Measurements from ENCODE around the gene TEX53. TPM values are rescaled to one million over a fixed set of nuclear protein-coding genes. Genes with fewer than 3 reads are reported as not detected.

The TEX53 gene
- polyA plus RNA-seq, 1 of the 3 experiments (the other 2 are of a cell fraction): not detected

DNA sequence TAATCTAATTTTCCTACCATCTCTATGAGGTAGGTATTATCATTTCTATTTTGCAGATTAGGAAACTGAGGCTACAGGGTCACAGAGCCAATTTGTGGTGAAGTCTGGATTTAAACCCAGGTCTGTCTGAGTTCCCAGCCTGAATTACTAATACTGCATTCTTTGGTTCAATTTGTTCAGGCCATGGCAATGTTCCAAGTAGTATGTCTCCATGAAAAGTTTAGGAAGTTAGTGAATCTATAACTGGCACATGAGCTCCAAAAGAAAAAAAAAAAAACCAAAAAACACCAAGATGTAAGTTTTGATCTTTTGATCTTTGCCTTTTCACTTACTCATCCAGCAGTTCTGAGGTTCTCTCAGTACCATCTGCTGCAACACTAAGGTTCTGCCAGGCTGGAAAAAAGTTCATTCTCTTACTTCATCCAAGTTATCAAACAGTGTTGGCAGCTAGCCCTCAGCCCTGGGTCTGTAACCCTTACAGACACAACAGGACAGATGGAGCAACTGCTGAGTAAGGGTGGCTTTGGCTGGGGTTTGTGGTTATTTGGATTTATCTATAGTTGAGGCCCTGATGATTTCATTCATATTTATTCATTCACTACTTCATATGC, 50.9 kb downstream of the TEX53 start:
- no peaks in the 10 kb centered on the region for H3K79me2 ChIP-seq (ENCODE audit: insufficient read depth)
- peaks cover 6% of the 10 kb centered on the region for H3F3A ChIP-seq (replicated peaks; ENCODE audit: insufficient read depth)
- H3K4me1 ChIP-seq (ENCODE audit: control insufficient read depth in 1 of 2, insufficient read depth in 2 of 2, low read depth in 1 of 2, low read length in 1 of 2): peaks cover 4 to 6% of the 10 kb centered on the region in 2 experiments; a peak in 1 of 4 replicates
- TF ChIP-seq RFX5 (IDR thresholded peaks at IDR 0.05; ENCODE audit: low read length): no peak
- TF ChIP-seq CTCF (IDR thresholded peaks at IDR 0.05): no peak
- TF ChIP-seq GABPA (IDR thresholded peaks at IDR 0.05; ENCODE audit: low read depth): no peak
- peak; percentile 17; the same call in 1 of the 2 replicates for TF ChIP-seq TCF12 (IDR thresholded peaks at IDR 0.05)
- no peak overlapping the region for H3K4me2 ChIP-seq
- ChIA-PET CTCF (interaction anchor here (1.2 kb wide), 1 partner anchor 408 kb away, joined by 3 read pairs; no protein-coding TSS in a partner anchor), POLR2A (no interaction called here)
- H2AFZ ChIP-seq (ENCODE audit: low read depth): no peak overlapping the region
- H3K4me3 ChIP-seq (ENCODE audit: low read depth in 2 of 2, low read length in 1 of 2): no peak overlapping the region
- no peak overlapping the region for H3K9ac ChIP-seq
- no peaks in the 10 kb centered on the region for H4K20me1 ChIP-seq (ENCODE audit: insufficient read depth)
- peaks cover 3% of the 10 kb centered on the region; the same call in 1 of the 2 replicates for H3K9me3 ChIP-seq
- no peaks in the 10 kb centered on the region for H3K9me2 ChIP-seq
- peaks cover 0 to 4% of the 10 kb centered on the region in 2 experiments for H3K36me3 ChIP-seq (replicated peaks in 1 of 2; ENCODE audit: control insufficient read depth in 1 of 2, insufficient read depth in 2 of 2, low read length in 1 of 2)
- no peaks in the 10 kb centered on the region for H3K27me3 ChIP-seq (ENCODE audit: insufficient read depth)
- no peak overlapping the region for H3K27ac ChIP-seq (ENCODE audit: low read depth in 2 of 2, low read length in 1 of 2)
- no peak for DNase-seq

Small RNA genes within 50 kb of the gene (small RNA-seq; reads per million reads assigned to genes)
- 0 reads per million in 7 experiments for gene RF00019

Other genes starting within 250 kb of the TEX53 start
- gene WHRN, start 152.3 kb downstream of the TEX53 start, polyA plus RNA-seq (2012; rRNA removed): 2.7 and 4.6 TPM in 2 replicates
- gene ATP6V1G1, start 70.0 kb downstream of the TEX53 start, polyA plus RNA-seq (2012; rRNA removed): 119 and 143 TPM in 2 replicates
- 5.8 and 7.4 TPM in 2 replicates for gene TMEM268, start 46.5 kb downstream of the TEX53 start, polyA plus RNA-seq (2012; rRNA removed)
- 0.41 and 0.46 TPM in 2 replicates for gene TEX48, start 24.4 kb upstream of the TEX53 start, polyA plus RNA-seq (2012; rRNA removed)
- gene TNFSF15, start 148.2 kb upstream of the TEX53 start, polyA plus RNA-seq (2012; rRNA removed): 0.64 and 0.86 TPM in 2 replicates